8988T (cell line): ENCODE measurements around the gene DHX38.
A peak's percentile ranks its signal among the peaks of the same experiment; 100 is the strongest.
"Not testable (repeated sequence)": the region's sequence is repeated elsewhere in the genome, so short reads cannot be mapped to it uniquely, and the experiment has no call there.

Source experiments
- DNase-seq: peaks from one replicate; pipeline ENCODE4 v3.0.0; 2011

DHX38 gene

GRCh38 chr16:72093448-72094265 is at the start of gene DHX38, which contains the start of gene TXNL4B:
Gene DHX38, plus strand, starts transcription at chr16:72093847. Its CDS starts 2,311 bp downstream, at chr16:72096158.
Gene TXNL4B, minus strand, starts transcription at chr16:72093620. Its CDS starts 2,871 bp downstream, at chr16:72090749.
- peak; percentile 96 for DNase-seq

GRCh38 chr16:72044296-72044695 is 49.4 kb upstream of the DHX38 start:
- DNase-seq, result no peak

- DNase-seq, result no peak
Observed at GRCh38 chr16:72044825-72045359, 48.8 kb upstream of the DHX38 start.

GRCh38 chr16:72049110-72049509 is 44.5 kb upstream of the DHX38 start:
- DNase-seq, result no peak

GRCh38 chr16:72050769-72051464 is 42.7 kb upstream of the DHX38 start:
- no peak for DNase-seq

- no peak for DNase-seq
Observed at GRCh38 chr16:72051818-72052217, 41.8 kb upstream of the DHX38 start.

- not testable (repeated sequence) for DNase-seq
Observed at GRCh38 chr16:72054254-72054847, 39.3 kb upstream of the DHX38 start, which contains the start of gene HP. Gene HP, plus strand, starts transcription at chr16:72054505. Its CDS starts 148 bp downstream, at chr16:72054653.

GRCh38 chr16:72055911-72056310 is 37.7 kb upstream of the DHX38 start:
- no peak for DNase-seq

- not testable (repeated sequence) for DNase-seq
Observed at GRCh38 chr16:72057313-72057712, 36.3 kb upstream of the DHX38 start.

GRCh38 chr16:72059060-72059459 is 34.6 kb upstream of the DHX38 start:
- not testable (repeated sequence) for DNase-seq

GRCh38 chr16:72060405-72060804 is 33.2 kb upstream of the DHX38 start:
- DNase-seq, result no peak

- DNase-seq, result no peak
Observed at GRCh38 chr16:72061564-72061963, 32.1 kb upstream of the DHX38 start.

GRCh38 chr16:72064361-72064894 is 29.2 kb upstream of the DHX38 start:
- DNase-seq, result no peak

- DNase-seq, result peak; percentile 24
Observed at GRCh38 chr16:72066747-72067146, 26.9 kb upstream of the DHX38 start.

- DNase-seq, result no peak
Observed at GRCh38 chr16:72068930-72069329, 24.7 kb upstream of the DHX38 start.

GRCh38 chr16:72072514-72073342 is 20.9 kb upstream of the DHX38 start:
- DNase-seq, result no peak

GRCh38 chr16:72073560-72074230 is 20.0 kb upstream of the DHX38 start:
- no peak for DNase-seq

- DNase-seq, result not testable (repeated sequence)
Observed at GRCh38 chr16:72075067-72075466, 18.6 kb upstream of the DHX38 start.

- not testable (repeated sequence) for DNase-seq
Observed at GRCh38 chr16:72076991-72077706, 16.5 kb upstream of the DHX38 start.

- DNase-seq, result no peak
Observed at GRCh38 chr16:72083778-72084404, 9.8 kb upstream of the DHX38 start.
